ENCODE results near the gene BMP4. TPM values are rescaled to one million over a fixed set of nuclear protein-coding genes. Genes with fewer than 3 reads are reported as not detected.

BMP4 gene
- total and polyA plus RNA-seq, 2 of the 13 experiments (the other 11 are each of a cell fraction or from before 2014, with no cell fraction given) = 56.4 to 169 TPM

DNA sequence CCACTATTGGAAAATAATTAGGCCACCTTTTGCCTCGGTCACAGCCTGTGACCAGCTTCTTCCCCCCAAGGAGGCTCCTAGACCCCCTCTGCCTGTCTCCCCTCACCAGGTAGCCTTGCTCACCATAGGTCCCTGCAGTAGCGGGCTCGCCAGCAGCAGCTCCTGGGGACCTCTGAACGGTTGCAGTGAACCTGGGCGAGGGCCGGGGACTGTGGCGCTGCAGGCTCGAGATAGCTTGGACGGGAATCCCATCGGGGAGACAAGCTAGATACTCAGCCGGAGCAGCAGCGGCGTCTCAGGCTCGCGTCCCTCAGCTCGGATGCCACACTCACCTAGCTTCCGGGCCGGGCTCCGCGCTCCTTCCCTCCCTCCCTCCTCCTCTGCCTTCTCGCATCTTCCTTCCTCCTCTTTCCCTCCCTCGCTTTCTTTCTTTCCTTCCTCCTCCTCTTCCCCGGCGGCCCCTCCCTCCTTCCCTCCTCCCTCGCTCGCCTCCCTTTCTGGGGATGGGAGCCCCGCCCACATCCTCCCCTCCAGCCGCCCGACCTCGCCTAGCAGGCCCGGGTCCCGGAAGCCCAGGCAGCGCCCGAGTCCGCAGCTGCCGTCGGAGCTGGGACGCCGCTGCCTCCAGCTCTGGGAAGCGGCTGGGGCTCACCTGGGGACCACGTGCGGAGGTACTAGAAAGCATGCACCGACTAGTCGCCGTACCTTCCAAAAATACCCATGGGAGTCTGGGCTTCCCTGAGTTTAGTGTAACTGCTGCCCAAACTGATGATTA lies at the start of gene BMP4 (continued):
- TF ChIP-seq, protein P1, sequence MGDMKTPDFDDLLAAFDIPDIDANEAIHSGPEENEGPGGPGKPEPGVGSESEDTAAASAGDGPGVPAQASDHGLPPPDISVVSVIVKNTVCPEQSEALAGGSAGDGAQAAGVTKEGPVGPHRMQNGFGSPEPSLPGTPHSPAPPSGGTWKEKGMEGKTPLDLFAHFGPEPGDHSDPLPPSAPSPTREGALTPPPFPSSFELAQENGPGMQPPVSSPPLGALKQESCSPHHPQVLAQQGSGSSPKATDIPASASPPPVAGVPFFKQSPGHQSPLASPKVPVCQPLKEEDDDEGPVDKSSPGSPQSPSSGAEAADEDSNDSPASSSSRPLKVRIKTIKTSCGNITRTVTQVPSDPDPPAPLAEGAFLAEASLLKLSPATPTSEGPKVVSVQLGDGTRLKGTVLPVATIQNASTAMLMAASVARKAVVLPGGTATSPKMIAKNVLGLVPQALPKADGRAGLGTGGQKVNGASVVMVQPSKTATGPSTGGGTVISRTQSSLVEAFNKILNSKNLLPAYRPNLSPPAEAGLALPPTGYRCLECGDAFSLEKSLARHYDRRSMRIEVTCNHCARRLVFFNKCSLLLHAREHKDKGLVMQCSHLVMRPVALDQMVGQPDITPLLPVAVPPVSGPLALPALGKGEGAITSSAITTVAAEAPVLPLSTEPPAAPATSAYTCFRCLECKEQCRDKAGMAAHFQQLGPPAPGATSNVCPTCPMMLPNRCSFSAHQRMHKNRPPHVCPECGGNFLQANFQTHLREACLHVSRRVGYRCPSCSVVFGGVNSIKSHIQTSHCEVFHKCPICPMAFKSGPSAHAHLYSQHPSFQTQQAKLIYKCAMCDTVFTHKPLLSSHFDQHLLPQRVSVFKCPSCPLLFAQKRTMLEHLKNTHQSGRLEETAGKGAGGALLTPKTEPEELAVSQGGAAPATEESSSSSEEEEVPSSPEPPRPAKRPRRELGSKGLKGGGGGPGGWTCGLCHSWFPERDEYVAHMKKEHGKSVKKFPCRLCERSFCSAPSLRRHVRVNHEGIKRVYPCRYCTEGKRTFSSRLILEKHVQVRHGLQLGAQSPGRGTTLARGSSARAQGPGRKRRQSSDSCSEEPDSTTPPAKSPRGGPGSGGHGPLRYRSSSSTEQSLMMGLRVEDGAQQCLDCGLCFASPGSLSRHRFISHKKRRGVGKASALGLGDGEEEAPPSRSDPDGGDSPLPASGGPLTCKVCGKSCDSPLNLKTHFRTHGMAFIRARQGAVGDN (CRISPR knock-in tag; IDR thresholded peaks at IDR 0.05) = peak; percentile 99
- TF ChIP-seq NFE2L1 (CRISPR knock-in tag; IDR thresholded peaks at IDR 0.05; ENCODE audit: borderline replicate concordance) (no peak), CHCHD3 (CRISPR knock-in tag; IDR thresholded peaks at IDR 0.05) (peak; percentile 84), GZF1 (CRISPR knock-in tag; IDR thresholded peaks at IDR 0.05) (no peak), ZNF317 (CRISPR knock-in tag; IDR thresholded peaks at IDR 0.05) (0 out of 2 replicates have a peak, but pooled peaks have one; percentile 20), MYC (CRISPR knock-in tag; IDR thresholded peaks at IDR 0.05; ENCODE audit: borderline replicate concordance) (peak; percentile 93), CENPX (CRISPR knock-in tag; IDR thresholded peaks at IDR 0.05) (no peak), ZNF672 (CRISPR knock-in tag; IDR thresholded peaks at IDR 0.05) (0 out of 2 replicates have a peak, but pooled peaks have one; percentile 19), JDP2 (CRISPR knock-in tag; IDR thresholded peaks at IDR 0.05; ENCODE audit: borderline replicate concordance) (0 out of 2 replicates have a peak, but pooled peaks have one; percentile 14), GABPB1 (CRISPR knock-in tag; IDR thresholded peaks at IDR 0.05) (peak; percentile 87), ZBTB38 (CRISPR knock-in tag; IDR thresholded peaks at IDR 0.05) (0 out of 2 replicates have a peak, but pooled peaks have one; percentile 50), BORCS8-MEF2B (CRISPR knock-in tag; IDR thresholded peaks at IDR 0.05) (peak; percentile 81)
- TF ChIP-seq, protein P2, sequence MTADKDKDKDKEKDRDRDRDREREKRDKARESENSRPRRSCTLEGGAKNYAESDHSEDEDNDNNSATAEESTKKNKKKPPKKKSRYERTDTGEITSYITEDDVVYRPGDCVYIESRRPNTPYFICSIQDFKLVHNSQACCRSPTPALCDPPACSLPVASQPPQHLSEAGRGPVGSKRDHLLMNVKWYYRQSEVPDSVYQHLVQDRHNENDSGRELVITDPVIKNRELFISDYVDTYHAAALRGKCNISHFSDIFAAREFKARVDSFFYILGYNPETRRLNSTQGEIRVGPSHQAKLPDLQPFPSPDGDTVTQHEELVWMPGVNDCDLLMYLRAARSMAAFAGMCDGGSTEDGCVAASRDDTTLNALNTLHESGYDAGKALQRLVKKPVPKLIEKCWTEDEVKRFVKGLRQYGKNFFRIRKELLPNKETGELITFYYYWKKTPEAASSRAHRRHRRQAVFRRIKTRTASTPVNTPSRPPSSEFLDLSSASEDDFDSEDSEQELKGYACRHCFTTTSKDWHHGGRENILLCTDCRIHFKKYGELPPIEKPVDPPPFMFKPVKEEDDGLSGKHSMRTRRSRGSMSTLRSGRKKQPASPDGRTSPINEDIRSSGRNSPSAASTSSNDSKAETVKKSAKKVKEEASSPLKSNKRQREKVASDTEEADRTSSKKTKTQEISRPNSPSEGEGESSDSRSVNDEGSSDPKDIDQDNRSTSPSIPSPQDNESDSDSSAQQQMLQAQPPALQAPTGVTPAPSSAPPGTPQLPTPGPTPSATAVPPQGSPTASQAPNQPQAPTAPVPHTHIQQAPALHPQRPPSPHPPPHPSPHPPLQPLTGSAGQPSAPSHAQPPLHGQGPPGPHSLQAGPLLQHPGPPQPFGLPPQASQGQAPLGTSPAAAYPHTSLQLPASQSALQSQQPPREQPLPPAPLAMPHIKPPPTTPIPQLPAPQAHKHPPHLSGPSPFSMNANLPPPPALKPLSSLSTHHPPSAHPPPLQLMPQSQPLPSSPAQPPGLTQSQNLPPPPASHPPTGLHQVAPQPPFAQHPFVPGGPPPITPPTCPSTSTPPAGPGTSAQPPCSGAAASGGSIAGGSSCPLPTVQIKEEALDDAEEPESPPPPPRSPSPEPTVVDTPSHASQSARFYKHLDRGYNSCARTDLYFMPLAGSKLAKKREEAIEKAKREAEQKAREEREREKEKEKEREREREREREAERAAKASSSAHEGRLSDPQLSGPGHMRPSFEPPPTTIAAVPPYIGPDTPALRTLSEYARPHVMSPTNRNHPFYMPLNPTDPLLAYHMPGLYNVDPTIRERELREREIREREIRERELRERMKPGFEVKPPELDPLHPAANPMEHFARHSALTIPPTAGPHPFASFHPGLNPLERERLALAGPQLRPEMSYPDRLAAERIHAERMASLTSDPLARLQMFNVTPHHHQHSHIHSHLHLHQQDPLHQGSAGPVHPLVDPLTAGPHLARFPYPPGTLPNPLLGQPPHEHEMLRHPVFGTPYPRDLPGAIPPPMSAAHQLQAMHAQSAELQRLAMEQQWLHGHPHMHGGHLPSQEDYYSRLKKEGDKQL (CRISPR knock-in tag; IDR thresholded peaks at IDR 0.05; ENCODE audit: low read depth) = no peak; the same call in 1 of the 2 replicates
- TF ChIP-seq, protein P3, sequence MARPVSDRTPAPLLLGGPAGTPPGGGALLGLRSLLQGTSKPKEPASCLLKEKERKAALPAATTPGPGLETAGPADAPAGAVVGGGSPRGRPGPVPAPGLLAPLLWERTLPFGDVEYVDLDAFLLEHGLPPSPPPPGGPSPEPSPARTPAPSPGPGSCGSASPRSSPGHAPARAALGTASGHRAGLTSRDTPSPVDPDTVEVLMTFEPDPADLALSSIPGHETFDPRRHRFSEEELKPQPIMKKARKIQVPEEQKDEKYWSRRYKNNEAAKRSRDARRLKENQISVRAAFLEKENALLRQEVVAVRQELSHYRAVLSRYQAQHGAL (CRISPR knock-in tag; IDR thresholded peaks at IDR 0.05; ENCODE audit: not compliant biosample characterization) = peak; percentile 62
- TF ChIP-seq, protein P4, sequence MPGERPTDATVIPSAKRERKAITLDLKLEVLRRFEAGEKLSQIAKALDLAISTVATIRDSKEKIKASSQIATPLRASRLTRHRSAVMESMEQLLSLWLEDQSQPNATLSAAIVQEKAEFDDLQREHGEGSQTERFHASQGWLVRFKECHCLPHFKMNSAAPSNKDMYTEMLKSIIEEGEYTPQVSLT (CRISPR knock-in tag; IDR thresholded peaks at IDR 0.05; ENCODE audit: borderline replicate concordance, low read depth) = no peak

All from HepG2 (cell line).